GM12864 (cell line): ENCODE results near the gene GGT6.

ENCODE experiments used
- DNase-seq: peaks from one replicate; pipeline ENCODE4 v3.0.0-alpha.2; 2011; ENCODE audit warnings: low read depth
- H3K4me3 ChIP-seq: 2 replicates; pipeline ENCODE4 v1.5.1; 2011; ENCODE audit warnings: mild to moderate bottlenecking, low read depth, low read length, control low read depth
- TF ChIP-seq, protein P1 (sequence below): IDR thresholded peaks from 2 replicates; pipeline ENCODE4 v1.5.1; 2011; ENCODE audit warnings: low read depth, mild to moderate bottlenecking, moderate library complexity, low read length, control low read depth, inconsistent platforms; ENCODE audit errors: missing control alignments

The GGT6 gene

DNA sequence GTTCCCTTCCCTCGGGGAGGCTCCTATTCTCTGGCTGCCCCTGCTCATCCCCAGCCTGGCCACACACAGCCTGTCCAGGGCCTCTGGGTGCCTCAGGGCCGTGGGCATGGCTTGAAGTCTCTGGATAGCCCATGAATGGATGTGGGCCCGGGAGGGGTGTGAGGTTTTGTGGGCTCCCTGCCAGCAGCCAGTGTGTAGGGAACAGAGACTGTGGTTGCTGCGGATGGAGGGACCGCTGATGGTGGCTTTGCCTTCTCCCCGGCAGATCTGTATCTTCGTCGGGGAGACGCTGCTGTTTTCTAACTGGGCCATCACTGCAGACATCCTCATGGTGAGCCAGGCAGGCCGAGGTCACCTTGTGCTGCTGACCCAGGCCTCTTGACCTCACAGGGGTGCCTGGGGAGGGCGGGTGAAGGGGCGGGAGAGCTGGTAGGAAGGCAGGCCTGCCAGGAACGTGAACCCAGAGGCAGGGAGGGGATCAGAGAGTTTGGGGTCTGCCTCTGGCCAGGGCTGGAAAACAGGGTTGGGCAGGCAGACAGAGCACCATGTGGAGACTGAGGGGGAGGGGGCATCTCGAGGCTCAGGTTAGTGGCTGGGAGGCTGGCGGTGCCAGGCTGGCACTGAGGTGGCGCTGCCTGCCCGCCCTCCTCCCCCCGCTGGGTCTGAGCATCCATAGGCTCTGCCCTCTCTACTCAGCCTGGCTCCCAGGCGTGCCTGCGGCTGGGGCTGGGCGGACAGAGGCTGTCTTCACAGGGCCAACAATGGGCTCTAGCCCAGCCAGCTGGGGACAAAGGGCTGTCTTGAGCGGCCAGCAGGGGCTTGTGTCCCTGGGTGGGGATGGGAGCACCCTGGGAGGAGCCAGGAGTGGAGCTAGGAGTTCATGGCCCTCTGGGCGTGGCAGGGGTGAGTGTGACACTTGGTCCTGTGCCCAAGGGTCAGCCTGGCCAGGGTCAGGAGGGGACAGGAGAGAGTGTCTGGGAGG, 26.6 kb downstream of the GGT6 start:
- DNase-seq: no peak
- TF ChIP-seq, protein P1, sequence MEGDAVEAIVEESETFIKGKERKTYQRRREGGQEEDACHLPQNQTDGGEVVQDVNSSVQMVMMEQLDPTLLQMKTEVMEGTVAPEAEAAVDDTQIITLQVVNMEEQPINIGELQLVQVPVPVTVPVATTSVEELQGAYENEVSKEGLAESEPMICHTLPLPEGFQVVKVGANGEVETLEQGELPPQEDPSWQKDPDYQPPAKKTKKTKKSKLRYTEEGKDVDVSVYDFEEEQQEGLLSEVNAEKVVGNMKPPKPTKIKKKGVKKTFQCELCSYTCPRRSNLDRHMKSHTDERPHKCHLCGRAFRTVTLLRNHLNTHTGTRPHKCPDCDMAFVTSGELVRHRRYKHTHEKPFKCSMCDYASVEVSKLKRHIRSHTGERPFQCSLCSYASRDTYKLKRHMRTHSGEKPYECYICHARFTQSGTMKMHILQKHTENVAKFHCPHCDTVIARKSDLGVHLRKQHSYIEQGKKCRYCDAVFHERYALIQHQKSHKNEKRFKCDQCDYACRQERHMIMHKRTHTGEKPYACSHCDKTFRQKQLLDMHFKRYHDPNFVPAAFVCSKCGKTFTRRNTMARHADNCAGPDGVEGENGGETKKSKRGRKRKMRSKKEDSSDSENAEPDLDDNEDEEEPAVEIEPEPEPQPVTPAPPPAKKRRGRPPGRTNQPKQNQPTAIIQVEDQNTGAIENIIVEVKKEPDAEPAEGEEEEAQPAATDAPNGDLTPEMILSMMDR: no peak
- no peak overlapping the region for H3K4me3 ChIP-seq

- DNase-seq: no peak
- TF ChIP-seq, protein P1: no peak
- no peak overlapping the region for H3K4me3 ChIP-seq
Measured at GRCh38 chr17:4532860-4533522, 27.4 kb downstream of the GGT6 start.

- TF ChIP-seq, protein P1: no peak
- no peak for DNase-seq
- no peak overlapping the region for H3K4me3 ChIP-seq
Measured at GRCh38 chr17:4531988-4532736, 28.2 kb downstream of the GGT6 start.

- H3K4me3 ChIP-seq: no peak overlapping the region
- TF ChIP-seq, protein P1: no peak
- DNase-seq: no peak
Measured at GRCh38 chr17:4530799-4531730, 29.3 kb downstream of the GGT6 start.

DNA sequence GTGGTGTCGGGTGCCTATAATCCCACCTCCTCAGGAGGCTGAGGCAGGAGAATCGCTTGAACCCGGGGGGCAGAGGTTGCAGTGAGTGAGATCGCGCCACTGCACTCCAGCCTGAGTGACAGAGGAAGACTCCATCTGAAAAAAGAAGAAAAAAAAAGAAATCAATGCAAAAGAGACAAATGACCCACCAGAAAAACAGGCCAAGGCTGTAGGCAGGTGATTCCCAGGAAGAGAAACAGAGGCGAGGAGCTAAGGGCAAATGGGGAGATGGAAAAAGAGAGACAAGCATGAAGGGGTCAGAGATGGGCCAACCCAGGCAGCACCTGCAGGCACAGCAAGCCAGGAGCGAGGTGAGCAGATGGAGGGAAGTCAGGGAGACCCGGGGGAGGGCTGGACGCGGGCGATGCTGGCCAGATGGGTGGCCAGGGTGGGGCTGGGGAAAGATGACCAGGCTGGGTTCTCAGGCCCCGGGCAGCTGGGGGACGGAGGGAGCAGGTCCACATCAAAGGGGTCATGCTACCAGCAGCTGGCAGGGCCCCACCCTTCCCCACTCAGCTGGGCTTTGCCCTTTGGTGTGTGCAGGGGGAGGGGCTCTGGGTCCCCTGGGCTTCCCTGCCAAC, 30.7 kb downstream of the GGT6 start:
- DNase-seq: no peak
- H3K4me3 ChIP-seq: no peak overlapping the region
- TF ChIP-seq, protein P1: no peak
